ENCODE results near the gene MFAP3.

DNA sequence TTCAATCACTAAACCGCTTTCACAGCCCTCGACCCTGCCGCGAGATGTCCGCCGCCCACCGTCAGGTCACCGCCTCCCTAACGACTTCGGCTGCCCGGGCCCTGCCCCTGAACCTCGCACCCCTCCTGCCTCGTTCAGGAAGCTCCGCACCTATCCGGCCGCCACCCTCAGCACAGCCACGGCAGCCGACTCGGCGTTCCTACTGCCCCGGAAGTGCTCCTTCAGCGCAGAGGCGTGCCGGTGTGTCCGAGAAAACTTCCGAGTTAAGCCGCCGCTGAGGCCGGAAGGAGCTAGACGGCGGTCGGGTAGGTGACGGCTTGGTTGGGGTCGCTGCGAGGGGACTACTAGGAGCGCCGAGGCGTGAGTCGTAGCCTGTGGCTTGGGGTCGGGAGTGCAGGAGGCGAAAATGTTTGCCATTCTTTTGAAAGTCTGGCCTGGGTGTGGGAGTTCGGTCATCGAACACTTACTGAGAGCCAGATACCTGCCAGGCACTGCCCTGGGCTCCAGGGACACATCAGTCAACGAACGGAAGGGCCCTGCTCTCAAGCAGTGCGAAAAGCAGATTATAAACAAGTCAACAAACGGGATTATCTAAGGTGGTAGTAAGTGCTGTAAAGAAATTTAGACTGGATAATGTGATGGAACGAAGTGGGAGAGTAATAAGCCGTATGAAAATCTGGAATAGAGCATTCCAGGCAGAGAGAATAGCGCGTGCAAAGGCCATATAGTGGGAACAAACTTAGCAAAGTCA is at the start of gene MFAP3, which contains the start of gene FAM114A2:
- TF ChIP-seq EZH2 (IDR thresholded peaks at IDR 0.05; ENCODE audit: insufficient read depth, poor library complexity, severe bottlenecking) = no peak
- no peak for TF ChIP-seq EZH2phosphoT487 (IDR thresholded peaks at IDR 0.05; ENCODE audit: insufficient read depth, low read depth)
